WTC11 (cell line): Measurements from ENCODE around the gene MAP7. TPM values are rescaled to one million over a fixed set of nuclear protein-coding genes. Genes with fewer than 3 reads are reported as not detected.
A peak's percentile ranks its signal among the peaks of the same experiment; 100 is the strongest.

Source experiments
- ATAC-seq: fragments of 200-7000 bp; cut with Tn5 transposase; 2 replicates; pipeline ENCODE4 v1.10.0; 2021; ENCODE audit warnings: mild to moderate bottlenecking, moderate library complexity
- CTCF ChIA-PET: fragments of 300-600 bp; sonication (Branson Sonifier 250); formaldehyde crosslinking; loops from one replicate; lab custom pipeline; 2021; ENCODE audit warnings: antibody characterized with exemption; lab: Charles Lee
- POLR2A ChIA-PET: fragments of 350-600 bp; sonication (Branson Sonifier 250); formaldehyde crosslinking; loops from one replicate; lab custom pipeline; 2021; ENCODE audit warnings: antibody characterized with exemption; lab: Charles Lee
- DNase-seq: peaks from one replicate; pipeline ENCODE4 v3.0.0; 2021; ENCODE audit warnings: low spot score
- H3K27ac Mint-ChIP-seq: 2 replicates; pipeline ENCODE4 v1.8.0; 2021; ENCODE audit warnings: mixed read lengths
- H3K27me3 Mint-ChIP-seq: 2 replicates; pipeline ENCODE4 v1.8.0; 2021; ENCODE audit warnings: low read depth, mild to moderate bottlenecking, moderate library complexity, mixed read lengths
- H3K36me3 Mint-ChIP-seq: 2 replicates; pipeline ENCODE4 v1.8.0; 2021; ENCODE audit warnings: mixed read lengths
- H3K4me1 Mint-ChIP-seq: 2 replicates; pipeline ENCODE4 v1.8.0; 2022; ENCODE audit warnings: mixed read lengths
- H3K4me3 Mint-ChIP-seq: 2 replicates; pipeline ENCODE4 v1.8.0; 2021; ENCODE audit warnings: mild to moderate bottlenecking, moderate library complexity, mixed read lengths
- H3K9me3 Mint-ChIP-seq: 2 replicates; pipeline ENCODE4 v1.8.0; 2021; ENCODE audit warnings: mixed read lengths
- ATF3 ChIP-seq: sonication (generic); formaldehyde crosslinking; conservative IDR thresholded peaks from 2 replicates; pipeline ENCODE4 v1.8.1; 2022; ENCODE audit warnings: mild to moderate bottlenecking, missing genetic modification reagents
- CBFB ChIP-seq: sonication (generic); formaldehyde crosslinking; IDR thresholded peaks from 2 replicates; pipeline ENCODE4 v1.8.1; 2022; ENCODE audit warnings: mild to moderate bottlenecking, low read depth, missing genetic modification reagents
- ERG ChIP-seq: fragments of 250-450 bp; sonication (Bioruptor Pico); IDR thresholded peaks from 2 replicates; pipeline ENCODE4 v1.8.0; 2021; ENCODE audit warnings: mild to moderate bottlenecking
- ETV6 ChIP-seq: sonication (generic); formaldehyde crosslinking; IDR thresholded peaks from 2 replicates; pipeline ENCODE4 v1.8.1; 2022; ENCODE audit warnings: mild to moderate bottlenecking, missing genetic modification reagents
- FOXJ3 ChIP-seq: sonication (generic); formaldehyde crosslinking; IDR thresholded peaks from 2 replicates; pipeline ENCODE4 v1.9.0; 2021; ENCODE audit warnings: missing genetic modification reagents, mild to moderate bottlenecking, borderline replicate concordance
- FOXP1 ChIP-seq: sonication (generic); formaldehyde crosslinking; IDR thresholded peaks from 2 replicates; pipeline ENCODE4 v1.8.0; 2022; ENCODE audit warnings: missing genetic modification reagents, mild to moderate bottlenecking, moderate library complexity, borderline replicate concordance
- HMGXB4 ChIP-seq: sonication (generic); formaldehyde crosslinking; IDR thresholded peaks from 2 replicates; pipeline ENCODE4 v1.8.1; 2023; ENCODE audit warnings: mild to moderate bottlenecking, moderate library complexity, missing genetic modification reagents
- JAZF1 ChIP-seq: fragments of 250-450 bp; sonication (Bioruptor Pico); IDR thresholded peaks from 2 replicates; pipeline ENCODE4 v1.9.0; 2021; ENCODE audit warnings: moderate library complexity, mild to moderate bottlenecking, inconsistent platforms
- NFYB ChIP-seq: sonication (generic); formaldehyde crosslinking; conservative IDR thresholded peaks from 2 replicates; pipeline ENCODE4 v1.8.0; 2022; ENCODE audit warnings: low read depth, missing genetic modification reagents
- NR1H2 ChIP-seq: sonication (generic); formaldehyde crosslinking; IDR thresholded peaks from 2 replicates; pipeline ENCODE4 v1.9.0; 2021; ENCODE audit warnings: mild to moderate bottlenecking, moderate library complexity, missing genetic modification reagents
- NR2C2 ChIP-seq: sonication (generic); formaldehyde crosslinking; IDR thresholded peaks from 2 replicates; pipeline ENCODE4 v1.8.0; 2022; ENCODE audit warnings: mild to moderate bottlenecking, missing genetic modification reagents
- NR3C1 ChIP-seq: sonication (generic); formaldehyde crosslinking; conservative IDR thresholded peaks from 2 replicates; pipeline ENCODE4 v1.8.1; 2023; ENCODE audit warnings: low read depth, mild to moderate bottlenecking, missing genetic modification reagents
- PREB ChIP-seq: sonication (generic); formaldehyde crosslinking; IDR thresholded peaks from 2 replicates; pipeline ENCODE4 v1.8.1; 2022; ENCODE audit warnings: mild to moderate bottlenecking, missing genetic modification reagents, moderate library complexity, borderline replicate concordance
- RORB ChIP-seq: fragments of 250-450 bp; sonication (Bioruptor Pico); IDR thresholded peaks from 2 replicates; pipeline ENCODE4 v1.9.0; 2021; ENCODE audit warnings: mild to moderate bottlenecking
- USF2 ChIP-seq: sonication (generic); formaldehyde crosslinking; IDR thresholded peaks from 2 replicates; pipeline ENCODE4 v1.8.1; 2023; ENCODE audit warnings: mild to moderate bottlenecking, missing genetic modification reagents, moderate library complexity
- ZBTB43 ChIP-seq: sonication (generic); formaldehyde crosslinking; IDR thresholded peaks from 2 replicates; pipeline ENCODE4 v1.8.1; 2023; ENCODE audit warnings: mild to moderate bottlenecking, missing genetic modification reagents
- ZNF263 ChIP-seq: sonication (generic); formaldehyde crosslinking; IDR thresholded peaks from 2 replicates; pipeline ENCODE4 v1.8.1; 2022; ENCODE audit warnings: low read depth, mild to moderate bottlenecking, moderate library complexity, missing genetic modification reagents
- ZNF425 ChIP-seq: fragments of 250-450 bp; sonication (Bioruptor Pico); conservative IDR thresholded peaks from 2 replicates; pipeline ENCODE4 v1.9.0; 2021; ENCODE audit warnings: mild to moderate bottlenecking
- ZNF532 ChIP-seq: fragments of 250-450 bp; sonication (Bioruptor Pico); IDR thresholded peaks from 2 replicates; pipeline ENCODE4 v1.9.0; 2021; ENCODE audit warnings: mild to moderate bottlenecking, borderline replicate concordance
- ZNF671 ChIP-seq: fragments of 250-450 bp; sonication (Bioruptor Pico); IDR thresholded peaks from 2 replicates; pipeline ENCODE4 v1.8.0; 2021; ENCODE audit warnings: mild to moderate bottlenecking
- ZSCAN18 ChIP-seq: fragments of 250-450 bp; sonication (Bioruptor Pico); IDR thresholded peaks from 2 replicates; pipeline ENCODE4 v2.1.2; 2022; ENCODE audit warnings: mild to moderate bottlenecking, moderate library complexity
- total RNA-seq: library from RNA; stranded (reverse); gene quantifications from 3 replicates; pipeline ENCODE4 v1.2.3, GENCODE V29; 2021

Gene MAP7
- total RNA-seq, 1 experiment from 2014 or later: 56.6 TPM

GRCh38 chr6:136494059-136494458 lies 56.2 kb downstream of the MAP7 start:
- Mint-ChIP-seq H3K9me3 (no peaks in the 10 kb centered on the region), H3K27me3 (no peaks in the 10 kb centered on the region), H3K36me3 (no peaks in the 10 kb centered on the region), H3K27ac (peak overlapping the region; percentile 85), H3K4me1 (peaks cover 67% of the 10 kb centered on the region), H3K4me3 (no peak overlapping the region)
- ATAC-seq (no peak), DNase-seq (no peak)
- POLR2A ChIA-PET: no interaction called here
- CTCF ChIA-PET: no interaction called here
- TF ChIP-seq ZNF263 (CRISPR knock-in tag) (no peak), HMGXB4 (CRISPR knock-in tag) (no peak), USF2 (CRISPR knock-in tag) (no peak), FOXP1 (CRISPR knock-in tag) (no peak), NFYB (CRISPR knock-in tag) (no peak), FOXJ3 (no peak), JAZF1 (CRISPR knock-in tag) (no peak), ATF3 (no peak), ZNF671 (CRISPR knock-in tag) (no peak), ERG (CRISPR knock-in tag) (no peak), ZSCAN18 (CRISPR knock-in tag) (no peak)

GRCh38 chr6:136492409-136492808 lies 57.8 kb downstream of the MAP7 start:
- Mint-ChIP-seq H3K4me3 (no peak overlapping the region), H3K4me1 (peaks cover 53% of the 10 kb centered on the region), H3K9me3 (no peaks in the 10 kb centered on the region), H3K36me3 (no peaks in the 10 kb centered on the region), H3K27me3 (no peaks in the 10 kb centered on the region), H3K27ac (no peak overlapping the region)
- ChIA-PET POLR2A (no interaction called here), CTCF (no interaction called here)
- ATAC-seq (no peak), DNase-seq (no peak)
- TF ChIP-seq ZNF532 (CRISPR knock-in tag) (no peak), PREB (no peak), FOXP1 (CRISPR knock-in tag) (no peak), ZNF425 (CRISPR knock-in tag) (no peak), ETV6 (no peak), NR3C1 (CRISPR knock-in tag) (no peak), NR1H2 (CRISPR knock-in tag) (no peak), ZBTB43 (no peak), CBFB (CRISPR knock-in tag) (no peak), NR2C2 (CRISPR knock-in tag) (no peak), RORB (CRISPR knock-in tag) (no peak)
